Stimulated activated CD4-positive, alpha-beta T cell treated with anti-CD3 and anti-CD28 coated beads, TNF-alpha, amount 100 ng/mL, for 1 hour (primary cell): ENCODE data around the gene EPOP.

Experiments
- DNase-seq, 3 donors: peaks; one replicate each; pipeline ENCODE4 v3.0.0-alpha.2; 2020; ENCODE audit warnings: low read depth in 3 of 3, low spot score in 1 of 3

Gene EPOP

GRCh38 chr17:38674014-38674748 lies 576 bp downstream of the EPOP start:
- peak in 1 of 3 donors; percentile 26 for DNase-seq

GRCh38 chr17:38673707-38674013 lies 1.1 kb downstream of the EPOP start:
- no peak for DNase-seq

GRCh38 chr17:38672788-38673706 lies 1.7 kb downstream of the EPOP start:
- no peak for DNase-seq

- no peak for DNase-seq
Observed at GRCh38 chr17:38671939-38672720, 2.6 kb downstream of the EPOP start.

DNA sequence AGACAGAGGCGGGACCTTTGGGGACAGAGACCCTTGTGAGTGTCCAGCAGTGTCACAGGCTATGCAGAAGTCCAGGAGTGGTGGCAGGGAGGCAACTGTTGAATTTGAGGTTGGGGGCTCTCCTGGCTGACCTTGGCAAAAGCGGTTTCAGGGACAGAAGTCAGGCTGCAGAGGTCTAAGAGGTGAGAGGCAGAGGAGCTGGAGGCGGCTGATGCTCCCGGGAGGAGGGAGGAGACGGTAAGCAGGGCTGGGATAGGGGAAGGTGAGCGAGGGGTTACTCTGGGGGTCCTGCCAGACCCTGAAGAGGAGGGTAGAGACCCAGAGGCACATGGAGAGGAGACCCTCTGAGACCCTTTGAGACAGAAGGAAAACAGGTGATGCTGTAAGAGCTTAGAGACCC lies 5.2 kb downstream of the EPOP start:
- DNase-seq, result no peak

GRCh38 chr17:38667787-38668122 lies 7.0 kb downstream of the EPOP start:
- DNase-seq, result no peak

DNA sequence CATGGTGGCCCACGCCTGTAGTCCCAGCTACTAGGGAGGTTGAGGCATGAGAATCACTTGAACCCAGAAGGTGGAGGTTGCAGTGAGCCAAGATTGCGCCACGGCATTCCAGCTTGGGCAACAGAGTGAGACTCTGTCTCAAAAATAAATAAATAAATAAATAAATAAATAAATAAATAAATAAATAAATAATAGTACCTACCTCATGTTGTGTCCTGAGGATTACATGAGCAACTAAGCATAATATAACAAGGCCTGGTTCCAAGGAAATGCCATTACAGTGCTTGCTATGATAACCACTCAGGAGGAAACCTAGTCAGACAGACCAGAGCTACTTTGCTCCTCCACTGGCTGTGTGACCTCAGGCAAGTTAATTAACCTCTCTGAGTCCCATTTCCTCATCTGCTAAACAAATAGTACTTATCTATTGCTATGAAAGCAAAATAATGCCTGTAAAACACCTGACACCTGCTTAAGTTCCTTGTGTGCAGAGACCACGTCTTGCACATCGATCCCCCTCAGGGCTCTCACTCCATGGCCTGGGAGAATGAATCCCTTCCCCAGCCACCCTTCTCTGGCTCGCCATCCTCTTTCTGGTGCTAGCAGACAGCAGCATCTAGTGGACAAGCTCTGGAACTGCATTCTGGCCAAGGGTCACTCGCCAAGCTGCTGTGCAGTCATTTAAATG lies 7.5 kb downstream of the EPOP start:
- no peak for DNase-seq

DNA sequence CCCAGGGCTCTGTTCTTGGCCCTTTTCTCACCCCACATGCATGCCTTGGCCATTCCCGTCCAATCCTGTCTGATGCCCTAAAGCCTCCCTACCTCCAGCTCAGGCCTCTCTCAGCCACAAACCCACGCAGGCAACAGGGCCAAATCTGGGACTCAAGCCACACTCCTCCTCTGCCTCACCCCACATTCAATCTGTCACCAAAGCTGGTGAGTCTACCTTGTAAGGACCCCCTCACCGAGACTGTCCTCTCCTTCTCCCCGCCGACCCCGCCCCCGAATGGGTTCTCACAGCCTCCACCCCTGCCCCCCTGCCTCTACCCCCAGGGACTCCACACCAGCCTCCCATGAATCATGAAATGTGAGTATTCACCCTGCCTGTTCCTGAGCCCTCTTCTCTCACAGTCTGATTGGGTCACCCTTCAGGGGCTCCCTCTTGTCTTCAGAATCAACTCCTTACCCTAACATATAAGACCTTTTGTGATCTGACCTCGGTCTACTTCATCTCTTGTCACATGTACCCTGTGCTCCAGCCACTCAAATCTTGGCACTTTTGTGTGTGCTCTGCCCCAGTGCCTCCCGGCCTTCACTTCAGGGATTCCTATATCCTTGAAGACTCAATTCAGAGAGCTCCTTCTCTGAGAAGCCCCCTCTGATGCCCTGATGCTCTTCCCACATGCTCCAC lies 10.7 kb downstream of the EPOP start:
- no peak for DNase-seq

GRCh38 chr17:38663125-38663751 lies 11.5 kb downstream of the EPOP start:
- DNase-seq, result no peak

- DNase-seq, result no peak
Observed at GRCh38 chr17:38660097-38661025, 14.4 kb downstream of the EPOP start.

DNA sequence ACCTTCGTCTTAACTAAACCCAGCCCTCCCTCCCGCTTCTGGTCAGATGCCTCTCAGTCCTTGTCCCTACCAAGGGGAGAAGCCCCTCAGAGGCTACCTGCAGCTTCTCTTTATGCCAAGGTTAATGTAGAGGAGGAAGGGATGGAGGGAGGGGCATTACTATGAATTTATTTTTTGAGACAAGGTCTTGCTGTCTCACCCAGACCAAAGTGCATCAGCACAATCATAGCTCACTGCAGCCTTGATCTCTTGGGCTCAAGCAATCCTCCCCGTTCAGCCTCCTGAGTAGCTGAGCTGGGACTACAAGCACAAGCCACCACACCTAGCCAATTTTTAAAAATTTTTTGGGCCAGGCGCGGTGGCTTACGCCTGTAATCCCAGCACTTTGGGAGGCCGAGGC lies 15.3 kb downstream of the EPOP start:
- no peak for DNase-seq

DNA sequence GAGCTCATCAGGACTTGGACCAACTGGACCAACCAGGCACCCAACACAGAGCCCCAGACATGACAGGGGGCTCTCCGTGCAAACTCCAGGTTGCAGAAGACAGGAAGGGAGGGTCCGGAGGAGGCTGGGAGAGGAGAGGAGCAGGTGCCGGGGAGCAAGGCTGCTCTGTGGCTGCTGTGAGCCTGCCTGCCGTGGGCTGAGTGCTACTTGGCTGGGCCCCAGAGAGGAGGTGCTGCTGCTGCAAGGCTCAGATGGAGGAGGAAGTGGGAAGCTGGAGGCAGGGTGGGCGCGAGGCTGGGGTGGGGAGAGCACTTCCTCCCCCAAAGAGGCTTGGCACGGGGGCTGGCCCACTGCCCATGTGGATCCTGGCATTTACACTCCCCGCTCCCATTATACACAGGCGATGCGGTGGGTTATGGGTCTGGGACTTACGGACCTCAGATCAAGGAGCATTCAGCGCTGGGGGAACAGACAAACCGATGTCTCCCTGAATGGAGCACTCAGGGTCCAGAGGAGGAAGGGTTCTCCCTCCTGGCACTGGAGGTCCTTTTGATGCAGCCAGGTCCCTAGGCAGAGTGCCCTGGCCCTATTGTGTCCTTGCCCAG lies 15.9 kb downstream of the EPOP start:
- no peak for DNase-seq

- no peak for DNase-seq
Observed at GRCh38 chr17:38657824-38658740, 16.7 kb downstream of the EPOP start.

GRCh38 chr17:38656959-38657823 lies 17.6 kb downstream of the EPOP start:
- DNase-seq, result no peak

DNA sequence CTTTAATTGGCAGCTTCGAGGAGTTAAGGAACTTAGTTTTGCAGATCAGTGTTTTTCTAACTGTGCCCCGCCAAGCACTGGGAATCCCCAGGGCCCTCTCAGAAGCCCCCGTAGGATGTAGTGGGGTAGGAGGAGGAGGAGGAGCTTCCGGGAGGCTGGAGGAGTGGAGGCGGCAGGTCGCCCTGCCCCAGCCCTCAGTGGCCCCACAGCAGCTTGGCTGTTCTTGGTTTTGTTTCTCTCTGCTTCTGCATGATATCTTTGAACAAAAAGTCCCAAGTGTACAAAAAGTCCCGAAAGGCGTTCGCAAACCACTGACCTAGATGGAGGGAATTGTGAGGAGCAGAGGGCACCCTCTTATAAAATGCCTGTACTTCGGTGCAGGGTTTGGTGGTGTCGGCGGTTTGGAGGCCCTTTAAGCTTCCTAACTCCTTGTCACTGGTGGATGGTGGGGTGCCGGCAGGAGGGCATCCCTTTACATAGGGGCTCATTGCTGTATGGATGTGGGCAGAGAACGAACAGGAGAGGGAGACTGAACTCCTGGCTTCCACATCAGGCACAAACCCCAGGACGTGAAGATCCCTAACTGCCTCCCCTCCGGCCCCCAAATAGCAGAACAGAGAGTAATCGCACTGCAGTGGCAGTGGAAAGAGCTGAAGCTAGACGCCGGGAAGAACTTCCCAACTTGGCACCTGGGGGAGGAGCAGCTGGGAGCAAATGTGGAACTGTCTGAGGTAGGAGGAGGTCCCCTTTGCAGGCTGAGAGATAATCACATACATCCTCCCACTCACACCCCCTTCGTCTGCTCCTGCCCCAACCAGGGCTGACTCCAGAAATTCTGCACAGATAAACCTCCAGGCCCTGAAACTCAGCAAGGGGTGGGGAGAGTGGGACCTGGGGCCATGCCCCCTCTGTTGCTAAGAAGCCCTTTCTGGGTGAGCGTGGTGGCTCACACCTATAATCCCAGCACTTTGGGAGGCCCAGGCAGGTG lies 20.1 kb downstream of the EPOP start:
- DNase-seq, result no peak

GRCh38 chr17:38653679-38654078 lies 21.1 kb downstream of the EPOP start:
- DNase-seq, result no peak
